HCT116 (cell line): ENCODE measurements around the gene GBX1. TPM values are rescaled to one million over a fixed set of nuclear protein-coding genes. Genes with fewer than 3 reads are reported as not detected.

Experiments used
- ATAC-seq: fragments of 200-7000 bp; cut with Tn5 transposase; 2 replicates; pipeline ENCODE4 v1.9.1; 2020; ENCODE audit warnings: mild to moderate bottlenecking, moderate library complexity
- BruUV-seq: library from RNA; stranded (reverse); fragments of 400-500 nt; replicated peaks from 2 replicates; lab custom pipeline; 2021; lab: Mats Ljungman, UMichigan
- CTCF ChIA-PET: fragments of 300-600 bp; sonication (Branson Sonifier 250); formaldehyde crosslinking; loops from one replicate; lab custom pipeline; 2021; ENCODE audit warnings: antibody characterized with exemption; lab: Charles Lee
- POLR2A ChIA-PET: fragments of 300-600, 350-600 bp; sonication (Branson Sonifier 250); formaldehyde crosslinking; loops from one replicate; lab custom pipeline; 2021; ENCODE audit warnings: antibody characterized with exemption; lab: Charles Lee
- RAD21 ChIA-PET, 2 experiments: fragments of 300-600 bp; sonication (Branson Sonifier 250); formaldehyde crosslinking; loops; one replicate each; lab custom pipeline; 2023; ENCODE audit warnings: low total read pairs in 2 of 2; ENCODE audit not compliant: uncharacterized antibody in 2 of 2, unreplicated experiment in 2 of 2, low non-redundant PET in 1 of 2; lab: Charles Lee
- DNase-seq: peaks from one replicate; pipeline ENCODE4 v3.0.0-alpha.2; 2010; ENCODE audit warnings: low read depth, low spot score
- H2AFZ ChIP-seq: fragments of 200-600 bp; shearing (Covaris generic), sonication (generic); 2 replicates; pipeline ENCODE4 v1.6.1; 2017; ENCODE audit warnings: low read depth, mixed run types, mixed read lengths, antibody characterized with exemption, low read length; ENCODE audit not compliant: poor library complexity, severe bottlenecking
- H3K27ac ChIP-seq: 2 replicates; pipeline ENCODE4 v1.5.1; 2012; ENCODE audit warnings: low read depth, low read length
- H3K27me3 ChIP-seq: fragments of 200-600 bp; sonication (generic); 2 replicates; pipeline ENCODE4 v1.6.1; 2016; ENCODE audit warnings: mixed run types, low read length, mixed read lengths; ENCODE audit not compliant: insufficient read depth
- H3K36me3 ChIP-seq, 2 experiments: fragments of 200-500 bp in 1 of 2; fragments of 200-600 bp in 1 of 2; sonication (Bioruptor generic) in 1 of 2; sonication (generic) in 1 of 2; 2 replicates each; pipeline versions ENCODE4 v1.5.1 to v1.6.1; 2014 to 2016; ENCODE audit warnings: low read length in 2 of 2, inconsistent platforms in 1 of 2, mixed read lengths in 1 of 2, mixed run types in 1 of 2; ENCODE audit not compliant: insufficient read depth in 2 of 2, control insufficient read depth in 1 of 2
- H3K4me1 ChIP-seq, 2 experiments: fragments of 200-600 bp in 1 of 2; sonication (generic) in 1 of 2; 2 replicates each; pipeline versions ENCODE4 v1.5.1 to v1.6.1; 2012 to 2017; ENCODE audit warnings: low read length in 2 of 2, inconsistent platforms in 1 of 2, mild to moderate bottlenecking in 1 of 2, mixed read lengths in 1 of 2, mixed run types in 1 of 2, moderate library complexity in 1 of 2; ENCODE audit not compliant: insufficient read depth in 2 of 2, control insufficient read depth in 1 of 2
- H3K4me2 ChIP-seq: fragments of 200-600 bp; sonication (generic); 2 replicates; pipeline ENCODE4 v1.6.1; 2017; ENCODE audit warnings: mixed run types, low read length, mixed read lengths
- H3K4me3 ChIP-seq, 2 experiments: fragments of 200-600 bp in 1 of 2; sonication (generic) in 1 of 2; replicated peaks in 1 of 2; 2 replicates each; pipeline ENCODE4 v1.5.1; 2011 to 2016; ENCODE audit warnings: low read length in 2 of 2, control low read depth in 1 of 2, low read depth in 1 of 2, mild to moderate bottlenecking in 1 of 2, mixed read lengths in 1 of 2, mixed run types in 1 of 2
- H3K79me2 ChIP-seq: fragments of 200-600 bp; sonication (generic); 2 replicates; pipeline ENCODE4 v1.6.1; 2017; ENCODE audit warnings: mild to moderate bottlenecking, mixed run types, low read length, moderate library complexity, mixed read lengths; ENCODE audit not compliant: insufficient read depth
- H3K9ac ChIP-seq: fragments of 200-600 bp; sonication (generic); 2 replicates; pipeline ENCODE4 v1.6.1; 2016; ENCODE audit warnings: low read length, mixed read lengths
- H3K9me2 ChIP-seq: fragments of 200-600 bp; sonication (generic), shearing (Covaris generic); 2 replicates; pipeline ENCODE4 v1.6.1; 2017; ENCODE audit warnings: mixed run types, mild to moderate bottlenecking, moderate library complexity; ENCODE audit not compliant: insufficient read depth
- H3K9me3 ChIP-seq, 2 experiments: fragments of 200-500 bp in 1 of 2; fragments of 200-600 bp in 1 of 2; sonication (Bioruptor generic) in 1 of 2; sonication (generic) in 1 of 2; 2 replicates each; pipeline ENCODE4 v1.6.1; 2014 to 2017; ENCODE audit warnings: low read length in 2 of 2, mixed read lengths in 2 of 2, inconsistent platforms in 1 of 2, low read depth in 1 of 2, mild to moderate bottlenecking in 1 of 2, mixed run types in 1 of 2, moderate library complexity in 1 of 2; ENCODE audit not compliant: control insufficient read depth in 1 of 2, insufficient read depth in 1 of 2
- H4K20me1 ChIP-seq: fragments of 200-600 bp; sonication (generic), shearing (Covaris generic); 2 replicates; pipeline ENCODE4 v1.6.1; 2017; ENCODE audit warnings: mixed run types, mild to moderate bottlenecking, moderate library complexity; ENCODE audit not compliant: insufficient read depth
- CBX3 ChIP-seq: IDR thresholded peaks from 2 replicates; pipeline ENCODE4 v1.6.1; 2012; ENCODE audit warnings: low read depth
- CEBPB ChIP-seq: IDR thresholded peaks from 2 replicates; pipeline ENCODE4 v1.6.1; 2012; ENCODE audit warnings: low read depth
- CTCF ChIP-seq, 3 experiments: fragments of 200-600 bp in 1 of 3; sonication (generic) in 1 of 3; IDR thresholded peaks in 2 of 3; conservative IDR thresholded peaks in 1 of 3; 2 replicates each; pipeline ENCODE4 v1.5.1; 2012 to 2017; ENCODE audit warnings: low read depth in 2 of 3, low read length in 2 of 3, antibody characterized with exemption in 1 of 3, borderline replicate concordance in 1 of 3, control low read depth in 1 of 3, mild to moderate bottlenecking in 1 of 3, mixed read lengths in 1 of 3, mixed run types in 1 of 3, moderate library complexity in 1 of 3; ENCODE audit not compliant: insufficient read depth in 1 of 3
- EGR1 ChIP-seq: IDR thresholded peaks from 2 replicates; pipeline ENCODE4 v1.6.1; 2012; ENCODE audit warnings: low read depth
- ELF1 ChIP-seq: IDR thresholded peaks from 2 replicates; pipeline ENCODE4 v1.6.1; 2012; ENCODE audit warnings: low read depth, borderline replicate concordance
- EZH2phosphoT487 ChIP-seq: fragments of 200-600 bp; IDR thresholded peaks from 2 replicates; pipeline ENCODE4 v1.6.1; 2018; ENCODE audit warnings: antibody characterized with exemption, borderline replicate concordance
- MAX ChIP-seq: IDR thresholded peaks from 2 replicates; pipeline ENCODE4 v1.6.1; 2012
- POLR2A ChIP-seq: IDR thresholded peaks from 2 replicates; pipeline ENCODE4 v1.7.0; 2011; ENCODE audit warnings: borderline replicate concordance; ENCODE audit not compliant: insufficient read depth, insufficient read length; ENCODE audit errors: extremely low read depth
- POLR2AphosphoS5 ChIP-seq: IDR thresholded peaks from 2 replicates; pipeline ENCODE4 v1.6.1; 2011; ENCODE audit warnings: mild to moderate bottlenecking, low read depth, low read length, moderate library complexity
- SIN3A ChIP-seq: IDR thresholded peaks from 2 replicates; pipeline ENCODE4 v1.6.1; 2012; ENCODE audit warnings: low read depth
- SP1 ChIP-seq: IDR thresholded peaks from 2 replicates; pipeline ENCODE4 v1.6.1; 2012; ENCODE audit warnings: low read depth
- SRF ChIP-seq: IDR thresholded peaks from 2 replicates; pipeline ENCODE4 v1.6.1; 2012; ENCODE audit warnings: low read depth
- TCF7L2 ChIP-seq: IDR thresholded peaks from 2 replicates; pipeline ENCODE4 v1.7.0; 2011; ENCODE audit warnings: borderline replicate concordance, inconsistent platforms; ENCODE audit not compliant: insufficient read depth, insufficient read length; ENCODE audit errors: extremely low read depth
- YY1 ChIP-seq: IDR thresholded peaks from 2 replicates; pipeline ENCODE4 v1.6.1; 2011; ENCODE audit warnings: low read length, low read depth, moderate library complexity, mild to moderate bottlenecking; ENCODE audit not compliant: insufficient replicate concordance; ENCODE audit errors: extremely low read depth
- ZFX ChIP-seq: fragments of 450-650 bp; IDR thresholded peaks from 2 replicates; pipeline ENCODE4 v1.6.1; 2017
- intact Hi-C: fragments of 100-400 bp; cut with micrococcal nuclease; formaldehyde crosslinking; loops from 2 replicates; pipeline ENCODE4 v1.10.0; 2022
- total RNA-seq: library from RNA; stranded (reverse); gene quantifications from one replicate; pipeline ENCODE4 v1.2.1, GENCODE V29; 2021; ENCODE audit not compliant: unreplicated experiment
- TF ChIP-seq, protein P1 (sequence below): IDR thresholded peaks from 2 replicates; pipeline ENCODE4 v1.6.1; 2012; ENCODE audit warnings: low read depth

GBX1 gene
- total RNA-seq, 1 experiment from 2014 or later: 0.86 TPM

- Histone ChIP-seq H3K4me2 (no peak overlapping the region), H3K9me3 (no peaks in the 10 kb centered on the region), H3K27ac (no peak overlapping the region), H2AFZ (no peak overlapping the region), H3K79me2 (no peaks in the 10 kb centered on the region), H3K4me1 (no peaks in the 10 kb centered on the region), H3K9me2 (no peaks in the 10 kb centered on the region), H3K4me3 (no peak overlapping the region), H4K20me1 (no peaks in the 10 kb centered on the region), H3K27me3 (no peaks in the 10 kb centered on the region), H3K9ac (no peak overlapping the region), H3K36me3 (peaks cover 0 to 11% of the 10 kb centered on the region in 2 experiments; a peak in 2 of 4 replicates)
- RAD21 ChIA-PET: no interaction called here
- BruUV-seq: no TSS peak
- no peak for TF ChIP-seq CBX3
- TF ChIP-seq ELF1: no peak
- TF ChIP-seq EZH2phosphoT487: no peak
- TF ChIP-seq SIN3A: no peak
- no peak for TF ChIP-seq SRF
- POLR2A ChIA-PET: no interaction called here
- intact Hi-C loops: no loop called here
- CTCF ChIA-PET: no interaction called here
- no peak for DNase-seq
- ATAC-seq: no peak
These were observed 40.9 kb upstream of the GBX1 start for GRCh38 chr7:151208253-151208862.

DNA sequence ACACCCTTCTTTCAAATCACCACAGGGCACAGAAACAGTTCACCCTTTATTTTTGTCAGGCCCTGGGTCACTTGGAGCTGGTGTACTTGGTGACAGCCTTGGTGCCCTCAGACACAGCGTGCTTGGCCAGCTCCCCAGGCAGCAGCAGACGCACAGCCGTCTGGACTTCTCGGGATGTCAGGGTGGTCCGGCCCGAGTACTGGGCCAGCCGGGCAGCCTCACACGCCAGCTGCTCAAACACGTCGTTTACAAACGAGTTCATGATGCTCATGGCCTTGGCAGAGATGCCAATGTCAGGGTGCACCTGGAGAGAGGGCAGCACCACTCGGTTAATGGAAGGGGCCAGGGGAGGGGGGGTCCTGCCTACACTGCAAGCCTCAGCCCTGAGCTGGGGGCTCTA is 40.3 kb upstream of the GBX1 start:
- Histone ChIP-seq H3K27ac (no peak overlapping the region), H3K27me3 (no peaks in the 10 kb centered on the region), H3K9ac (no peak overlapping the region), H3K4me2 (no peak overlapping the region), H3K4me1 (no peaks in the 10 kb centered on the region), H4K20me1 (no peaks in the 10 kb centered on the region), H3K4me3 (no peak overlapping the region), H2AFZ (no peak overlapping the region), H3K36me3 (peaks cover 0 to 6% of the 10 kb centered on the region in 2 experiments; a peak in 2 of 4 replicates), H3K79me2 (no peaks in the 10 kb centered on the region), H3K9me3 (no peaks in the 10 kb centered on the region), H3K9me2 (no peaks in the 10 kb centered on the region)
- intact Hi-C loops: no loop called here
- POLR2A ChIA-PET: no interaction called here
- BruUV-seq: no TSS peak
- DNase-seq (no peak), ATAC-seq (no peak)
- CTCF ChIA-PET: no interaction called here
- RAD21 ChIA-PET: no interaction called here
- no peak for TF ChIP-seq CTCF (IDR thresholded peaks at IDR 0.05 in 2 of 3, conservative IDR thresholded peaks at IDR 0.05 in 1 of 3; ENCODE audit: borderline replicate concordance in 1 of 3, insufficient read depth in 1 of 3, low read depth in 2 of 3, low read length in 2 of 3)
- TF ChIP-seq POLR2AphosphoS5: no peak
- TF ChIP-seq TCF7L2: no peak
- TF ChIP-seq, protein P1, sequence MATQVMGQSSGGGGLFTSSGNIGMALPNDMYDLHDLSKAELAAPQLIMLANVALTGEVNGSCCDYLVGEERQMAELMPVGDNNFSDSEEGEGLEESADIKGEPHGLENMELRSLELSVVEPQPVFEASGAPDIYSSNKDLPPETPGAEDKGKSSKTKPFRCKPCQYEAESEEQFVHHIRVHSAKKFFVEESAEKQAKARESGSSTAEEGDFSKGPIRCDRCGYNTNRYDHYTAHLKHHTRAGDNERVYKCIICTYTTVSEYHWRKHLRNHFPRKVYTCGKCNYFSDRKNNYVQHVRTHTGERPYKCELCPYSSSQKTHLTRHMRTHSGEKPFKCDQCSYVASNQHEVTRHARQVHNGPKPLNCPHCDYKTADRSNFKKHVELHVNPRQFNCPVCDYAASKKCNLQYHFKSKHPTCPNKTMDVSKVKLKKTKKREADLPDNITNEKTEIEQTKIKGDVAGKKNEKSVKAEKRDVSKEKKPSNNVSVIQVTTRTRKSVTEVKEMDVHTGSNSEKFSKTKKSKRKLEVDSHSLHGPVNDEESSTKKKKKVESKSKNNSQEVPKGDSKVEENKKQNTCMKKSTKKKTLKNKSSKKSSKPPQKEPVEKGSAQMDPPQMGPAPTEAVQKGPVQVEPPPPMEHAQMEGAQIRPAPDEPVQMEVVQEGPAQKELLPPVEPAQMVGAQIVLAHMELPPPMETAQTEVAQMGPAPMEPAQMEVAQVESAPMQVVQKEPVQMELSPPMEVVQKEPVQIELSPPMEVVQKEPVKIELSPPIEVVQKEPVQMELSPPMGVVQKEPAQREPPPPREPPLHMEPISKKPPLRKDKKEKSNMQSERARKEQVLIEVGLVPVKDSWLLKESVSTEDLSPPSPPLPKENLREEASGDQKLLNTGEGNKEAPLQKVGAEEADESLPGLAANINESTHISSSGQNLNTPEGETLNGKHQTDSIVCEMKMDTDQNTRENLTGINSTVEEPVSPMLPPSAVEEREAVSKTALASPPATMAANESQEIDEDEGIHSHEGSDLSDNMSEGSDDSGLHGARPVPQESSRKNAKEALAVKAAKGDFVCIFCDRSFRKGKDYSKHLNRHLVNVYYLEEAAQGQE: no peak
- TF ChIP-seq MAX: no peak
- TF ChIP-seq YY1: no peak
- no peak for TF ChIP-seq SIN3A
- no peak for TF ChIP-seq ZFX
- TF ChIP-seq SP1: no peak
- no peak for TF ChIP-seq ELF1
- no peak for TF ChIP-seq POLR2A
- no peak for TF ChIP-seq EGR1
- no peak for TF ChIP-seq CBX3
- no peak for TF ChIP-seq CEBPB
